ENCODE data around the gene GUCY2D. TPM values are rescaled to one million over a fixed set of nuclear protein-coding genes. Genes with fewer than 3 reads are reported as not detected.

The GUCY2D gene
- polyA plus RNA-seq, 1 donor from 2014 or later, result 0.07 TPM

DNA sequence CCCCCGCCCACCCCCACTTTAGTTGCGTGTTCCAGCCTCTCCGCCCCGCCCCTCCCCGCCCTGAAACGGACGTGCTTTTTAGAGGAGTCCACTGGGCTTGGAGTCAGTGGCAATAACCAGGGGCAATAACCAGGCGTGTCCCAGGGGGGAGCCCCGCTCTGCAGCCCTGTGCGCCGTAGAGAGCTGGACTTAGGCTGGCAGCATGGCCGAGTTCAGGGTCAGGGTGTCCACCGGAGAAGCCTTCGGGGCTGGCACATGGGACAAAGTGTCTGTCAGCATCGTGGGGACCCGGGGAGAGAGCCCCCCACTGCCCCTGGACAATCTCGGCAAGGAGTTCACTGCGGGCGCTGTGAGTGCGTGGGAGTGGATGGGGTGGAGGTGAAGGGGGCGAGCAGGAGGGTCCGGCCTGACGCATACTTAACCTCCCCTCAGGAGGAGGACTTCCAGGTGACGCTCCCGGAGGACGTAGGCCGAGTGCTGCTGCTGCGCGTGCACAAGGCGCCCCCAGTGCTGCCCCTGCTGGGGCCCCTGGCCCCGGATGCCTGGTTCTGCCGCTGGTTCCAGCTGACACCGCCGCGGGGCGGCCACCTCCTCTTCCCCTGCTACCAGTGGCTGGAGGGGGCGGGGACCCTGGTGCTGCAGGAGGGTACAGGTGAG lies 36.7 kb downstream of the GUCY2D start, which contains the start of gene ALOX15B:
TSS of gene ALOX15B (plus strand) at position 106 of the 657 bp plus-strand sequence. CDS start at position 203, 97 bp downstream.
- Histone ChIP-seq H3K4me3 (ENCODE audit: low read length) (no peak within 1 kb of the TSS), H3K9ac (ENCODE audit: low read length) (no peak within 1 kb of the TSS), H2AFZ (ENCODE audit: low read depth, low read length) (no peak within 1 kb of the TSS), H3K9me3 (ENCODE audit: low read length) (no peaks in the 10 kb centered on the region), H3K79me2 (replicated peaks; ENCODE audit: insufficient read depth, low read length) (no peaks in the 10 kb centered on the region), H3F3A (ENCODE audit: insufficient read depth, low read length, poor library complexity, severe bottlenecking) (no peaks in the 10 kb centered on the region), H3K4me2 (ENCODE audit: low read length) (no peak within 1 kb of the TSS), H3K27ac (ENCODE audit: low read length) (no peak within 1 kb of the TSS), H3K9me2 (ENCODE audit: insufficient read depth, low read length) (no peaks in the 10 kb centered on the region), H3K36me3 (ENCODE audit: insufficient read depth, low read length) (no peaks in the 10 kb centered on the region), H4K20me1 (ENCODE audit: insufficient read depth) (no peaks in the 10 kb centered on the region), H3K27me3 (ENCODE audit: insufficient read depth, low read depth, low read length) (peaks cover 7% of the 10 kb centered on the region)
- TF ChIP-seq EP300 (conservative IDR thresholded peaks at IDR 0.05; ENCODE audit: poor library complexity, severe bottlenecking) (no peak), POLR2AphosphoS5 (IDR thresholded peaks at IDR 0.05) (no peak), EZH2 (IDR thresholded peaks at IDR 0.05; ENCODE audit: borderline replicate concordance, insufficient read depth, low read length, poor library complexity, severe bottlenecking) (no peak), RAD21 (conservative IDR thresholded peaks at IDR 0.05) (no peak), SMC3 (conservative IDR thresholded peaks at IDR 0.05; ENCODE audit: poor library complexity) (no peak), MXI1 (conservative IDR thresholded peaks at IDR 0.05; ENCODE audit: poor library complexity, severe bottlenecking) (no peak), TAF1 (IDR thresholded peaks at IDR 0.05; ENCODE audit: low read depth) (no peak)
- TF ChIP-seq, protein P1, sequence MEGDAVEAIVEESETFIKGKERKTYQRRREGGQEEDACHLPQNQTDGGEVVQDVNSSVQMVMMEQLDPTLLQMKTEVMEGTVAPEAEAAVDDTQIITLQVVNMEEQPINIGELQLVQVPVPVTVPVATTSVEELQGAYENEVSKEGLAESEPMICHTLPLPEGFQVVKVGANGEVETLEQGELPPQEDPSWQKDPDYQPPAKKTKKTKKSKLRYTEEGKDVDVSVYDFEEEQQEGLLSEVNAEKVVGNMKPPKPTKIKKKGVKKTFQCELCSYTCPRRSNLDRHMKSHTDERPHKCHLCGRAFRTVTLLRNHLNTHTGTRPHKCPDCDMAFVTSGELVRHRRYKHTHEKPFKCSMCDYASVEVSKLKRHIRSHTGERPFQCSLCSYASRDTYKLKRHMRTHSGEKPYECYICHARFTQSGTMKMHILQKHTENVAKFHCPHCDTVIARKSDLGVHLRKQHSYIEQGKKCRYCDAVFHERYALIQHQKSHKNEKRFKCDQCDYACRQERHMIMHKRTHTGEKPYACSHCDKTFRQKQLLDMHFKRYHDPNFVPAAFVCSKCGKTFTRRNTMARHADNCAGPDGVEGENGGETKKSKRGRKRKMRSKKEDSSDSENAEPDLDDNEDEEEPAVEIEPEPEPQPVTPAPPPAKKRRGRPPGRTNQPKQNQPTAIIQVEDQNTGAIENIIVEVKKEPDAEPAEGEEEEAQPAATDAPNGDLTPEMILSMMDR (IDR thresholded peaks at IDR 0.05; ENCODE audit: poor library complexity, severe bottlenecking), result no peak
- TF ChIP-seq, protein P2, sequence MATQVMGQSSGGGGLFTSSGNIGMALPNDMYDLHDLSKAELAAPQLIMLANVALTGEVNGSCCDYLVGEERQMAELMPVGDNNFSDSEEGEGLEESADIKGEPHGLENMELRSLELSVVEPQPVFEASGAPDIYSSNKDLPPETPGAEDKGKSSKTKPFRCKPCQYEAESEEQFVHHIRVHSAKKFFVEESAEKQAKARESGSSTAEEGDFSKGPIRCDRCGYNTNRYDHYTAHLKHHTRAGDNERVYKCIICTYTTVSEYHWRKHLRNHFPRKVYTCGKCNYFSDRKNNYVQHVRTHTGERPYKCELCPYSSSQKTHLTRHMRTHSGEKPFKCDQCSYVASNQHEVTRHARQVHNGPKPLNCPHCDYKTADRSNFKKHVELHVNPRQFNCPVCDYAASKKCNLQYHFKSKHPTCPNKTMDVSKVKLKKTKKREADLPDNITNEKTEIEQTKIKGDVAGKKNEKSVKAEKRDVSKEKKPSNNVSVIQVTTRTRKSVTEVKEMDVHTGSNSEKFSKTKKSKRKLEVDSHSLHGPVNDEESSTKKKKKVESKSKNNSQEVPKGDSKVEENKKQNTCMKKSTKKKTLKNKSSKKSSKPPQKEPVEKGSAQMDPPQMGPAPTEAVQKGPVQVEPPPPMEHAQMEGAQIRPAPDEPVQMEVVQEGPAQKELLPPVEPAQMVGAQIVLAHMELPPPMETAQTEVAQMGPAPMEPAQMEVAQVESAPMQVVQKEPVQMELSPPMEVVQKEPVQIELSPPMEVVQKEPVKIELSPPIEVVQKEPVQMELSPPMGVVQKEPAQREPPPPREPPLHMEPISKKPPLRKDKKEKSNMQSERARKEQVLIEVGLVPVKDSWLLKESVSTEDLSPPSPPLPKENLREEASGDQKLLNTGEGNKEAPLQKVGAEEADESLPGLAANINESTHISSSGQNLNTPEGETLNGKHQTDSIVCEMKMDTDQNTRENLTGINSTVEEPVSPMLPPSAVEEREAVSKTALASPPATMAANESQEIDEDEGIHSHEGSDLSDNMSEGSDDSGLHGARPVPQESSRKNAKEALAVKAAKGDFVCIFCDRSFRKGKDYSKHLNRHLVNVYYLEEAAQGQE (IDR thresholded peaks at IDR 0.05; ENCODE audit: borderline replicate concordance), result no peak

DNA sequence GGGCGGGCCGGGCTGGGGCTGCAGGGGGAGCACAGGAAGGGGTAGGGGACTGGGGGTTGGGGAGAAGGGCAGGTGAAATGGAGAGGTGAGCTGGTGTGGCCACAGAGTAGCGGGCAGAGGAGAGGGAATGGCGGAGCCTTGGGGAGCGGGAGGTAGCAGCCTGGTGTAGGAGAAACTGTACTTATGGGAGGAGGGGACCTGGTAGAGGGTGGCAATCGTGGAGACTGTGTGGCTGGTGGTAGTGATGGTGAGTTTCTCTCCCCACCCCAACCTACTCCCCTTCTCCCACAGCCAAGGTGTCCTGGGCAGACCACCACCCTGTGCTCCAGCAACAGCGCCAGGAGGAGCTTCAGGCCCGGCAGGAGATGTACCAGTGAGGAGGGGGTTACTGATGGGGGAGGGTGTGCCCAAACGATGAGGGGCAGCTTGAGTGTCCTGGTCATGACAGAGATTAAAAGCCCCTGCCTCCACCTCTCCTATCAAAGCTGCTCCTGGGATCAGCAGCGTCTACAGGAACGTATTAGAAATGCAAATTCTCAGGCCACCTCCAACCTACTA lies 37.3 kb downstream of the GUCY2D start:
- no peak overlapping the region for H3K4me3 ChIP-seq (ENCODE audit: low read length)
- no peaks in the 10 kb centered on the region for H3K9me3 ChIP-seq (ENCODE audit: low read length)
- no peaks in the 10 kb centered on the region for H3K9me2 ChIP-seq (ENCODE audit: insufficient read depth, low read length)
- no peak overlapping the region for H2AFZ ChIP-seq (ENCODE audit: low read depth, low read length)
- no peak for TF ChIP-seq RAD21 (conservative IDR thresholded peaks at IDR 0.05)
- TF ChIP-seq, protein P1 (IDR thresholded peaks at IDR 0.05; ENCODE audit: poor library complexity, severe bottlenecking), result no peak
- TF ChIP-seq MXI1 (conservative IDR thresholded peaks at IDR 0.05; ENCODE audit: poor library complexity, severe bottlenecking), result no peak
- no peak for TF ChIP-seq TAF1 (IDR thresholded peaks at IDR 0.05; ENCODE audit: low read depth)
- TF ChIP-seq POLR2AphosphoS5 (IDR thresholded peaks at IDR 0.05), result no peak
- TF ChIP-seq, protein P2 (IDR thresholded peaks at IDR 0.05; ENCODE audit: borderline replicate concordance), result no peak
- no peak for TF ChIP-seq EZH2 (IDR thresholded peaks at IDR 0.05; ENCODE audit: borderline replicate concordance, insufficient read depth, low read length, poor library complexity, severe bottlenecking)
- TF ChIP-seq SMC3 (conservative IDR thresholded peaks at IDR 0.05; ENCODE audit: poor library complexity), result no peak
- TF ChIP-seq EP300 (conservative IDR thresholded peaks at IDR 0.05; ENCODE audit: poor library complexity, severe bottlenecking), result no peak
- H3K9ac ChIP-seq (ENCODE audit: low read length), result no peak overlapping the region
- peaks cover 7% of the 10 kb centered on the region for H3K27me3 ChIP-seq (ENCODE audit: insufficient read depth, low read depth, low read length)
- H3K4me2 ChIP-seq (ENCODE audit: low read length), result no peak overlapping the region
- no peak overlapping the region for H3K27ac ChIP-seq (ENCODE audit: low read length)
- H3K79me2 ChIP-seq (replicated peaks; ENCODE audit: insufficient read depth, low read length), result no peaks in the 10 kb centered on the region
- no peaks in the 10 kb centered on the region for H3K36me3 ChIP-seq (ENCODE audit: insufficient read depth, low read length)
- no peaks in the 10 kb centered on the region for H3F3A ChIP-seq (ENCODE audit: insufficient read depth, low read length, poor library complexity, severe bottlenecking)
- no peaks in the 10 kb centered on the region for H4K20me1 ChIP-seq (ENCODE audit: insufficient read depth)

Measured in neural cell (in vitro differentiated cells).